AG04449 (cell line): Measurements from ENCODE around the gene SCN5A.
A peak's percentile ranks its signal among the peaks of the same experiment; 100 is the strongest.

Source experiments
- CTCF ChIA-PET: fragments of 350-600 bp; formaldehyde crosslinking; extraction: SDS; loops from one replicate; lab custom pipeline; 2021; ENCODE audit warnings: antibody characterized with exemption; lab: Yijun Ruan, JAX
- POLR2A ChIA-PET: fragments of 400-600, 350-600 bp; formaldehyde crosslinking; extraction: SDS; loops from one replicate; lab custom pipeline; 2020; ENCODE audit warnings: antibody characterized with exemption, inconsistent platforms; lab: Yijun Ruan, JAX
- DNase-seq: peaks from one replicate; pipeline ENCODE4 v3.0.0-alpha.2; 2010; ENCODE audit warnings: low read depth, low spot score
- H3K4me3 ChIP-seq: 2 replicates; pipeline ENCODE4 v1.5.1; 2011; ENCODE audit warnings: low read depth, mild to moderate bottlenecking, control low read depth, low read length
- TF ChIP-seq, protein P1 (sequence below): IDR thresholded peaks from one replicate; pipeline ENCODE4 v1.5.1; 2011; ENCODE audit warnings: mild to moderate bottlenecking, moderate library complexity, low read length, control low read depth, inconsistent platforms; ENCODE audit not compliant: insufficient read depth; ENCODE audit errors: missing control alignments

Gene SCN5A

DNA sequence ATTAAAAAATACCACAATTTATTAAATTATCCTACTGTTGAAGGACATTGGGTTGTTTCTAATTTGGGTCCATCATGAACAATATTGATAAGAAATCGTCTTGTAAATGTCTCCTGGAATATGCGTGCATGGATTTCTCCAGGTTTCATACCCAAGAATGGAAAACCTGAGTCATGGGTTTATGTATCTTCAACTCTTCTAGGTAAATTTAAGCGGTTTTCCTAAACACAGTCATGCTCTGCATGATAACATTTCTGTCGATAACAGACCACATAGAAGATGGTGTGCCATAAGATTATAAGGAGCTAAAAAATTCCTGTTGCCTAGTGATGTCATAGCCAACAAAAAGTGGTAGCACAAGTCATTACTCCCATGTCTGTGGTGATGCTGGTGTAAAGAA is 39.9 kb upstream of the SCN5A start:
- ChIA-PET POLR2A (no interaction called here), CTCF (no interaction called here)
- TF ChIP-seq, protein P1, sequence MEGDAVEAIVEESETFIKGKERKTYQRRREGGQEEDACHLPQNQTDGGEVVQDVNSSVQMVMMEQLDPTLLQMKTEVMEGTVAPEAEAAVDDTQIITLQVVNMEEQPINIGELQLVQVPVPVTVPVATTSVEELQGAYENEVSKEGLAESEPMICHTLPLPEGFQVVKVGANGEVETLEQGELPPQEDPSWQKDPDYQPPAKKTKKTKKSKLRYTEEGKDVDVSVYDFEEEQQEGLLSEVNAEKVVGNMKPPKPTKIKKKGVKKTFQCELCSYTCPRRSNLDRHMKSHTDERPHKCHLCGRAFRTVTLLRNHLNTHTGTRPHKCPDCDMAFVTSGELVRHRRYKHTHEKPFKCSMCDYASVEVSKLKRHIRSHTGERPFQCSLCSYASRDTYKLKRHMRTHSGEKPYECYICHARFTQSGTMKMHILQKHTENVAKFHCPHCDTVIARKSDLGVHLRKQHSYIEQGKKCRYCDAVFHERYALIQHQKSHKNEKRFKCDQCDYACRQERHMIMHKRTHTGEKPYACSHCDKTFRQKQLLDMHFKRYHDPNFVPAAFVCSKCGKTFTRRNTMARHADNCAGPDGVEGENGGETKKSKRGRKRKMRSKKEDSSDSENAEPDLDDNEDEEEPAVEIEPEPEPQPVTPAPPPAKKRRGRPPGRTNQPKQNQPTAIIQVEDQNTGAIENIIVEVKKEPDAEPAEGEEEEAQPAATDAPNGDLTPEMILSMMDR = no peak
- no peak overlapping the region for H3K4me3 ChIP-seq
- no peak for DNase-seq

DNA sequence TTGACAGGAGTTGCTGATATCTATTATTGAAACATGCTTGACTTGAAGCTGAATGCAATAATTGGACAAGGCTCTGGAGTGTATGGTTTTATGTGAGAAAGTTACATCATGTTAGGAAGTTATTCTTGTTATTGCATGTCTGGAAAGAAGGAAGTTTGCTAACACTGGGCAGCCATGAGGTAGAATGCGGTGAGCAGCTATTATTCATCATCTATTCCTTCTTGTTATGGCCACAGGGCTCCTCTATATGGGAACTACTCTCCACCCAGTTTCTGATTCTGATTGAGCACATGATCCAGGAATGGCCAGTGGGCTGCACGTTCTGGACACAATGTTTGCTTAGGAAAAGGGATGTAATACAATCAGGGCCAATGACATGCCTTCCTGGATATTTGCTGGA is 37.8 kb upstream of the SCN5A start:
- no peak for DNase-seq
- ChIA-PET POLR2A (no interaction called here), CTCF (no interaction called here)
- TF ChIP-seq, protein P1 = no peak
- no peak overlapping the region for H3K4me3 ChIP-seq

DNA sequence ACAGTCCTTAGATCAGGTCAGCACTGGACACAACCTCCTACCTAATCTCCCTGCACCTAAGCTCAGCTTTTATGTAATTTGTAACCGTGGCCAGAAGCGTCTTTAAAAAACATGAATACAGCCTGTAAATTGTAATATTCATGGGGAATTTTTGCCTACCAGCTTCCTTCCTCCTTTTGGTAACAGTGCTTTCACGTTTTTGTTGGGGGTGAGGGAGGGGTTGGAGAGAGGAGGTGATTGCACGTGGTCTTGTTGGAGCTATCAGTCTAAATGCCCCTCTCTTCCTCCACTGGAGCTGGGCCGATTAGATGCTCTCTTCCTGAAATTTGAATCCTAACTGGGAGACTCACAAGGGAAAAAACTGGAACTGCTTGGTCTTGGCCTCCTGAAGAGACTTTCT is 35.1 kb upstream of the SCN5A start:
- TF ChIP-seq, protein P1 = no peak
- ChIA-PET CTCF (interaction anchor here (0.8 kb wide), 1 partner anchor 163 kb away, joined by 3 read pairs; no protein-coding TSS in a partner anchor), POLR2A (no interaction called here)
- H3K4me3 ChIP-seq = no peak overlapping the region
- no peak for DNase-seq

- POLR2A ChIA-PET = no interaction called here
- no peak overlapping the region for H3K4me3 ChIP-seq
- TF ChIP-seq, protein P1 = no peak
- CTCF ChIA-PET = interaction anchor here (1.0 to 3.1 kb wide), 3 partner anchors 8 to 148 kb away, joined by 3 to 10 read pairs (median 10); no protein-coding TSS in a partner anchor
- DNase-seq = no peak
Observed at GRCh38 chr3:38669668-38670067, 20.2 kb upstream of the SCN5A start.

DNA sequence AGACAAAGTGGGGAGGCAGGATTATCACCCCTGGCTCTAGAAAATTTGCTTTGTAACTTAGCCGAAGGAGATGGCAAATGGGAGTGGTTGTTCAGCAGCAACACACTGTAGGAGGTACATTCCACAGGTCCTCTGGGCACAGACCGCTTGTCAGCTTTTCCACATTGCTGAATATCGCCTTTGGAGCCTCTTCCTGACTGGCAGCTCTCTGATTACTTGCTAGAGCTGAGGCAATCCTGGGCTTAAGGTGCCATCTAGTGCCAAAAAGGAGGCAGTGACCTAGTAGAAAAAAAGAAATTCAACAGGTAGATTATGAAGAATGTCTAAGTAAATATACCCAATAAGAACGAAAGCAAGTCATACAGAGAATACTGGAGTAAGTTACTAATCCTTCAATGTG is 13.1 kb upstream of the SCN5A start:
- POLR2A ChIA-PET = no interaction called here
- H3K4me3 ChIP-seq = no peak overlapping the region
- CTCF ChIA-PET = interaction anchor here (1.3 to 14.0 kb wide), 4 partner anchors 8 to 167 kb away, joined by 5 to 334 read pairs (median 16); partner anchors contain the start of gene EXOG
- TF ChIP-seq, protein P1 = peak; percentile 14
- DNase-seq = no peak

- no peak for DNase-seq
- no peak overlapping the region for H3K4me3 ChIP-seq
- TF ChIP-seq, protein P1 = no peak
- ChIA-PET POLR2A (no interaction called here), CTCF (interaction anchor here (1.7 to 14.0 kb wide), 3 partner anchors 11 to 162 kb away, joined by 4 to 334 read pairs (median 5); partner anchors contain the start of gene EXOG)
Observed at GRCh38 chr3:38658841-38659240, 9.4 kb upstream of the SCN5A start.
